HG03354 (cell line): ENCODE results near the gene ZSCAN30.

ENCODE experiments used
- ATAC-seq: cut with Tn5 transposase; IDR thresholded peaks from one replicate; pipeline ENCODE4 v1.9.1; 2021; ENCODE audit warnings: mild to moderate bottlenecking; ENCODE audit not compliant: unreplicated experiment, poor library complexity, severe bottlenecking

The ZSCAN30 gene

GRCh38 chr18:35290094-35290735 lies at the start of gene ZSCAN30:
TSS of gene ZSCAN30 (minus strand) at chr18:35290229. CDS start at chr18:35264352, 25,877 bp downstream.
- ATAC-seq = peak; percentile 94

- ATAC-seq = no peak
These were observed 47.3 kb upstream of the ZSCAN30 start for GRCh38 chr18:35337286-35337685.

GRCh38 chr18:35335866-35336265 lies 45.8 kb upstream of the ZSCAN30 start:
- no peak for ATAC-seq

- ATAC-seq = no peak
These were observed 44.8 kb upstream of the ZSCAN30 start for GRCh38 chr18:35334821-35335220.

GRCh38 chr18:35334212-35334611 lies 44.2 kb upstream of the ZSCAN30 start:
- ATAC-seq = no peak

- no peak for ATAC-seq
These were observed 41.5 kb upstream of the ZSCAN30 start for GRCh38 chr18:35331367-35332087.

GRCh38 chr18:35328868-35329267 lies 38.8 kb upstream of the ZSCAN30 start:
- ATAC-seq = no peak

- ATAC-seq = no peak
These were observed 36.8 kb upstream of the ZSCAN30 start for GRCh38 chr18:35326695-35327387.

GRCh38 chr18:35324926-35325655 lies 35.1 kb upstream of the ZSCAN30 start:
- no peak for ATAC-seq

- ATAC-seq = no peak
These were observed 32.7 kb upstream of the ZSCAN30 start for GRCh38 chr18:35322486-35323458.

- ATAC-seq = no peak
These were observed 21.5 kb upstream of the ZSCAN30 start for GRCh38 chr18:35311496-35311895.

GRCh38 chr18:35306588-35307250 lies 16.7 kb upstream of the ZSCAN30 start:
- no peak for ATAC-seq

GRCh38 chr18:35303610-35304009 lies 13.6 kb upstream of the ZSCAN30 start:
- no peak for ATAC-seq

GRCh38 chr18:35296060-35296459 lies 6.0 kb upstream of the ZSCAN30 start:
- no peak for ATAC-seq

- no peak for ATAC-seq
These were observed 1.1 kb upstream of the ZSCAN30 start for GRCh38 chr18:35291166-35291565.

GRCh38 chr18:35289727-35290093 lies 319 bp downstream of the ZSCAN30 start:
- peak; percentile 42 for ATAC-seq

- peak; percentile 0 for ATAC-seq
These were observed 736 bp downstream of the ZSCAN30 start for GRCh38 chr18:35289293-35289692.

- no peak for ATAC-seq
These were observed 5.2 kb downstream of the ZSCAN30 start for GRCh38 chr18:35284841-35285240.
